Measurements from ENCODE around the gene MR1.

Gene MR1

GRCh38 chr1:181016563-181016962 lies 17.2 kb upstream of the MR1 start:
- H3K27me3 ChIP-seq (ENCODE audit: insufficient read depth, low read depth) = no peaks in the 10 kb centered on the region
- H3K4me3 ChIP-seq (IDR thresholded peaks at IDR 0.05; ENCODE audit: insufficient read depth, low read depth, low read length) = no peak overlapping the region
- H3K9ac ChIP-seq = no peak overlapping the region
- no peak overlapping the region for H3K4me2 ChIP-seq
- H3K4me1 ChIP-seq (ENCODE audit: low read depth, poor library complexity, severe bottlenecking) = peaks cover 28% of the 10 kb centered on the region
- H2AFZ ChIP-seq (ENCODE audit: low read depth) = no peak overlapping the region
- no peaks in the 10 kb centered on the region; the same call in 1 of the 2 replicates for H4K20me1 ChIP-seq (ENCODE audit: insufficient read depth)
- H3K79me2 ChIP-seq (ENCODE audit: insufficient read depth, low read depth) = peaks cover 87% of the 10 kb centered on the region
- TF ChIP-seq CTCF (conservative IDR thresholded peaks at IDR 0.05; ENCODE audit: low read depth, low read length) = no peak
- H3K27ac ChIP-seq = no peak overlapping the region
- no peaks in the 10 kb centered on the region for H3K36me3 ChIP-seq (ENCODE audit: insufficient read depth)

GRCh38 chr1:181018901-181019681 lies 14.7 kb upstream of the MR1 start:
- H3K4me2 ChIP-seq = no peak overlapping the region; the same call in 1 of the 2 replicates
- H3K36me3 ChIP-seq (ENCODE audit: insufficient read depth) = no peaks in the 10 kb centered on the region
- H3K4me3 ChIP-seq (IDR thresholded peaks at IDR 0.05; ENCODE audit: insufficient read depth, low read depth, low read length) = no peak overlapping the region
- TF ChIP-seq CTCF (conservative IDR thresholded peaks at IDR 0.05; ENCODE audit: low read depth, low read length) = no peak
- H3K79me2 ChIP-seq (ENCODE audit: insufficient read depth, low read depth) = peaks cover 80% of the 10 kb centered on the region
- no peak overlapping the region for H3K27ac ChIP-seq
- no peak overlapping the region for H2AFZ ChIP-seq (ENCODE audit: low read depth)
- H4K20me1 ChIP-seq (ENCODE audit: insufficient read depth) = no peaks in the 10 kb centered on the region; the same call in 1 of the 2 replicates
- H3K4me1 ChIP-seq (ENCODE audit: low read depth, poor library complexity, severe bottlenecking) = peaks cover 36% of the 10 kb centered on the region
- no peaks in the 10 kb centered on the region for H3K27me3 ChIP-seq (ENCODE audit: insufficient read depth, low read depth)
- no peak overlapping the region for H3K9ac ChIP-seq

- Histone ChIP-seq H3K4me1 (ENCODE audit: low read depth, poor library complexity, severe bottlenecking) (peaks cover 36% of the 10 kb centered on the region), H3K9ac (peak overlapping the region; percentile 76; the same call in 1 of the 2 replicates), H4K20me1 (ENCODE audit: insufficient read depth) (no peaks in the 10 kb centered on the region; the same call in 1 of the 2 replicates), H3K27me3 (ENCODE audit: insufficient read depth, low read depth) (no peaks in the 10 kb centered on the region), H2AFZ (ENCODE audit: low read depth) (no peak overlapping the region), H3K4me2 (peak overlapping the region; percentile 91), H3K27ac (peak overlapping the region; percentile 49; the same call in 1 of the 2 replicates), H3K79me2 (ENCODE audit: insufficient read depth, low read depth) (peaks cover 61% of the 10 kb centered on the region), H3K4me3 (IDR thresholded peaks at IDR 0.05; ENCODE audit: insufficient read depth, low read depth, low read length) (no peak overlapping the region), H3K36me3 (ENCODE audit: insufficient read depth) (no peaks in the 10 kb centered on the region)
- TF ChIP-seq CTCF (conservative IDR thresholded peaks at IDR 0.05; ENCODE audit: low read depth, low read length) = no peak
Measured at GRCh38 chr1:181021159-181021558, 12.6 kb upstream of the MR1 start.

GRCh38 chr1:181021811-181022434 lies 11.9 kb upstream of the MR1 start:
- H3K4me2 ChIP-seq = peak overlapping the region; percentile 91
- H4K20me1 ChIP-seq (ENCODE audit: insufficient read depth) = no peaks in the 10 kb centered on the region
- H3K27me3 ChIP-seq (ENCODE audit: insufficient read depth, low read depth) = no peaks in the 10 kb centered on the region
- no peak for TF ChIP-seq CTCF (conservative IDR thresholded peaks at IDR 0.05; ENCODE audit: low read depth, low read length)
- H3K79me2 ChIP-seq (ENCODE audit: insufficient read depth, low read depth) = peaks cover 53% of the 10 kb centered on the region
- peak overlapping the region; percentile 49 for H3K27ac ChIP-seq
- peak overlapping the region; percentile 81 for H3K4me3 ChIP-seq (IDR thresholded peaks at IDR 0.05; ENCODE audit: insufficient read depth, low read depth, low read length)
- H3K4me1 ChIP-seq (ENCODE audit: low read depth, poor library complexity, severe bottlenecking) = peaks cover 36% of the 10 kb centered on the region
- peak overlapping the region; percentile 76 for H3K9ac ChIP-seq
- peak overlapping the region; percentile 80 for H2AFZ ChIP-seq (ENCODE audit: low read depth)
- no peaks in the 10 kb centered on the region for H3K36me3 ChIP-seq (ENCODE audit: insufficient read depth)
